ENCODE measurements around the gene SETDB1.

The SETDB1 gene

DNA sequence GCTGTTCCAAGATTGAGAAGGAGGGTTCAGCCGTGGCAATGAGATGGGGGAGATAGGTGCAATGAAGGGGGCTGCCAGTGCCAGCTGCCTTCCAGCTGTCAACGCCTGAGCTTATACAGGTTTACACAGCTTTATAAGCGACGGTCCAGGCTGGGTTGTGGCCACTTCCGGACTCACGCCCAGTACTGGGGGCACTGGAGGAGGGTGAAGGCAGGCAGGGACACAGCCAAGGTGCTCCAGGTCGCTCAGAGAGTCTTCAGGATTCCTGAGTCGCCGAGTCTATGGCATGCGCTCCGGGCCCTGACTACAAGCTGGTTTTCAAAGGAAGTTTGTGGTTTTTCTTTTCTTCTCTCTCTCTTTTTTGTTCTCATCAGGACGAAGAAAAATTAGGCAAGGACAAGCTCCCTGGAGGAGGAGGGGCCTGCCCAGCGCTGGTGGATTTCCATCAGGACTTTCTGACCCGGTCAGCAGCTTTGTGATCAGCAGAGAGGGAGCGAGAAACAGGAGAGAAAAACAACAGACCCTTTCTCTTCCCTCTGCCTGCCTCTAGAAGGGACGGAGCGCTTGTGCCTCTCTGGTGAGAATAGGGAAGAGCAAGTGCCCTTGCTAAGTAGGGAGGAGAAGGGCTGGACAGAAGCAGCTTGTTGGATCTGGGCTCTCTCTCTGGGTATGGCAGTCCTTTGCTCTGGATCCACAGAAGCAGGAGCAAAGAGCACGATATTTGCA, 80.3 kb downstream of the SETDB1 start, which contains the start of gene MINDY1:
Gene MINDY1 (minus strand): TSS at position 576 of the 726 bp plus-strand sequence. CDS start 4,285 bp downstream, outside the sequence.
- no peak for FAIRE-seq

DNA sequence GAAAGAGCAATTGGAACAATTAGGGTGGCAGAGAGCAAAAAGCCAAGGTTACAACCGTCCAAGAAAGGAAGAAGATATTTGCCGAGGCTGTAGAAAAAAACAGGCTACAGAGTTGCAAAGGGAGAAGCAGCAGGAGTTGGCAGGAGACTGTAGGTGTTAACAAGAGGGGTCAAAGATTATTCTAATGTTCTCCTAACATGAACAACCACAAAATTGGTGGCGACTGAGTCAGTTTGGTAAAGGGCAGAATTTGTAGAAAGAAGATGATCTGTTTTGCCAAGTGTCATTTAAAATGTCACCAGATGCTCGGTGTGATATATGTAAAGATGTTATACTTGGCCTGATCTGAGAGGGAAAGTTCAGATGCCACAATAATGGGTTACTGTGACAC, 81.7 kb downstream of the SETDB1 start:
- no peak for FAIRE-seq

DNA sequence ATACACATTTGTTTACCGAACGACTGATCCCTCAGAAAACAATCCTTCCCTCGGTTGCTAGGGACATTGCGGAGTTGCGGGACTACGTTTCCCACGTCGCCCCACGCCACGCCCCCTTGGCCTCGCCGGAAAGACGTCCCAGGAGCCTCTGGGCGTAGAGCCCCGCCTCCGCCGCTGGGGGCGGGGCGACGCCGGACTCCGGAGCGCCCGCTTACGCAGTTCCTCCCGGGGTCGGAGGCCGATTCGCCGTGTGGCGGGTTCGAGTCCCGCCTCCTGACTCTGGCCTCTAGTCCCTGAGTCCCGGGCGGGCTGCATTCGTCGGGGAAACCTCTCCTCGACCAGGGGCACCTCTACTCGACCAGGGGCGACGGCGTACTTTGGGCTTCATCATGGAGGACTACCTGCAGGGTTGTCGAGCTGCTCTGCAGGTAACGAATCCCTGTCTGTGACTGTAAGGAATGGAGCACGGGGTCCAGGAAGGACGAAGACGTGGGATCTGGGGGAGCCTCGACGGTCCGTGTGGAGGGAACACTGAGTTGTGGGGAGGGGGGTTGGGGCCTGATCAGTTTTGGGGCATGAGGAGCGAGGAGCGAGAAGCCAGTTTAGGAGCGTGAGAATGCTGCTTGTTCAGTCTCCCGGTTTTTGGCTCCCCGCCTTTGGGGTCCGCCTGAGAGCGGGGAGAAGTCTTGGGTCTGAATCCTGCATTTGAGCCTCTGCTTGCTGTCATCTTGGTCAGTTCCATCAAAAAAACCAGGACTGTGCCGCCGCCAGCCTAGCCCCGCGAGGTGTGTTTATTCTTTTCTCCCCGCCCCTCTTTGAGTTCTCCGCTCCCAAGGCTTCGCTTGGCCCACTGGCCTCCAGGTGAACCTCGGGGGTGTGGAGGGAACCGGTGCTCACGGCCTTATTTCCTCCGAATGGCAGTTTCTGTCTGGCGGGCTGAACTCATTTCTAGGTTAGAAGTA, 82.4 kb downstream of the SETDB1 start, which contains the start of gene PRUNE1:
Gene PRUNE1 (plus strand): TSS at position 206 of the 962 bp plus-strand sequence. CDS start 184 bp downstream, at position 390.
- FAIRE-seq: peak; percentile 64

DNA sequence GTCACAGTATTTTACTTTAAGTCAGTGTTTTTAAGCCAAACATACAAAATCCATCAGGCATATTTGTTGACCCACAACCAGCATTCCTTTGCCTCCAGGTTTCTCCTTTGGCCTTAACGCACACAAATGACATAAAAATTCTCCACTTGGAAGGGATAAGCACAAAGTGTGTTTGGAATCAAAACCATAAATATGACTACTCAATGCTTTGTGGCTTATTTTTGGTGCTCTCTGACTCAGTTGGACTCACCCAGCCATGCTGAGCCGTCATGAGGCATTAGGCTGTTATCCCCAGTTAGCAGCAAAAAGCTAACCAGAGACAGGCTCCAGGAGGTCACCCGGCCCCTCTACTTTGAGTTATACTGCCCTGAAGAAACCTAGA, 83.0 kb downstream of the SETDB1 start:
- FAIRE-seq: no peak

DNA sequence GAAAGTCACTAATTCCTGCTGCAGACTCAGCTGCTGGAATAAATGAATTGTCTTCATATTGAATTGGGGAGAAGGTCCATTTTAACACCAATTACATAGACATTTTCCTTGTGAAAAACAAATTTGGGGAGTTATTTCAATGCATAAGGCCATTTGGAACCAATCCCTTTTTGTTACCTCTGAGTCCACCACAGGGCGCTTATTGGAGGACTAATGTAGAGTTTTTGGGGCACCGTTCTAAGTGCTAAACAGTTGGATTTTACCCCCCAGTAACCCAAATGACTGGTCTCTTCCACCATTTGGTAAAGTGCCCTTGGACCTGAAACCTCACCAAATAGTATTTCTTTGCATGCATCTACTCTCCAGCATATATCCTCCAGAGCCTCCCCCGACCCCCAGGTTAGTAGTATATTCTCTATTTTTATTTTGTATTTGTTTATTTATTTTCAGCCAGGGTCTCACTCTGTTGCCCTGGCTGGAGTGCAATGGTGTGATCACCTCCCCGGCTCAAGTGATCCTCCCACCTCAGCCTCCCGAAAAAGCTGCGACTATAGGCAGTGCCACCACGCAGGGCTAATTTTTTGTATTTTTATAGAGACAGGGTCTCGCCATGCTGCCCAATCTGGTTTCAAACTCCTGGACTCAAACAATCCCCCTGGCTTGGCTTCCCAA, 83.6 kb downstream of the SETDB1 start:
- FAIRE-seq: no peak

DNA sequence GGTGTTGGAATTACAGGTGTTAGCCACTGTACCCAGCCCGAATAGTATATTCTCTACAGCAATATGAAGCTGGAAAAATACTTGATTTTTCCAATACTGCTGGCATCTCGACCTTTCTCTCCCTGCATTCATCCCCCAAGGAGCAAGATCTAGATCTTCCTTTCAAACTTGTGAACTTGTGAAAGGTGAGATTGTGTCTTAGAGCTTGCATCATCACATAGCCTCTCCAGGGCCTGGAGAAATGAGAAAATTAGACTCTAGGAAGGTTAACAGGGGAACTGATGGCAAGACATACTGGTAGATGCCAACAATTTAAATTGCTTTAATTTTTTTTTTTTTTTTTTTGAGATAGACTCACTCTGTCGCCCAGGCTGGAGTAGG, 84.2 kb downstream of the SETDB1 start:
- no peak for FAIRE-seq

DNA sequence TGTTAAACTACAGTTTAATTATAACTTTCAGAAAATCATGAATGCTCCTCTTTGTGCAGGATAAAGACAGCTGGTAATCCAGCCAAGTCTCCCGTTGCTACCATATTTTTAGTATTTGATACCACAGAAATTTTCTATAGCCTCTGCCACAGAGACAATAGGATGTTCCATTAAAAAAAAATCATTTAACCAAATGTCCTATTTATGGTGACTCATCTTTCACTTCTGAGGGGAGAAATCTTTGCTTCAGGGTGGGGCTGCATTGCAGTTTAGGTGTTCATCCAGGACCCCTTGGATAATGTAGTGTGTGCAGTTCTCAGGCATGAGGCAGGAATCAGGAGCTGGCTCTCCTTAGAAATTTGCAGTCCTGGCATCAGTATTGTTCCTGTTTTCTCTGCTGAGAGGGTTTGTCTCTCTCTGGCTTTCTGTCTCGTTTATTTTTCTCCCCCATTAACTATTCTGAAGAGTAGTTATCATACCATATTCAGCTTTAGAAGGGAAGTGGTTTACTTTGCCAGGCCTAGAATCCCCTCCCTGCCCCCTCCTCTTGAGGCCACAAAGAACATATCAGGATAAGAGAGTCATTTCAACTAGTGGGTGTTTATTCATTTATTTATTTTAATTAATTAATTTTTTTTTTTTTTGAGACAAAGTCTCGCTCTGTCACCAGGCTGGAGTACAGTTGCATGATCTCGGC, 85.1 kb downstream of the SETDB1 start:
- no peak for FAIRE-seq

DNA sequence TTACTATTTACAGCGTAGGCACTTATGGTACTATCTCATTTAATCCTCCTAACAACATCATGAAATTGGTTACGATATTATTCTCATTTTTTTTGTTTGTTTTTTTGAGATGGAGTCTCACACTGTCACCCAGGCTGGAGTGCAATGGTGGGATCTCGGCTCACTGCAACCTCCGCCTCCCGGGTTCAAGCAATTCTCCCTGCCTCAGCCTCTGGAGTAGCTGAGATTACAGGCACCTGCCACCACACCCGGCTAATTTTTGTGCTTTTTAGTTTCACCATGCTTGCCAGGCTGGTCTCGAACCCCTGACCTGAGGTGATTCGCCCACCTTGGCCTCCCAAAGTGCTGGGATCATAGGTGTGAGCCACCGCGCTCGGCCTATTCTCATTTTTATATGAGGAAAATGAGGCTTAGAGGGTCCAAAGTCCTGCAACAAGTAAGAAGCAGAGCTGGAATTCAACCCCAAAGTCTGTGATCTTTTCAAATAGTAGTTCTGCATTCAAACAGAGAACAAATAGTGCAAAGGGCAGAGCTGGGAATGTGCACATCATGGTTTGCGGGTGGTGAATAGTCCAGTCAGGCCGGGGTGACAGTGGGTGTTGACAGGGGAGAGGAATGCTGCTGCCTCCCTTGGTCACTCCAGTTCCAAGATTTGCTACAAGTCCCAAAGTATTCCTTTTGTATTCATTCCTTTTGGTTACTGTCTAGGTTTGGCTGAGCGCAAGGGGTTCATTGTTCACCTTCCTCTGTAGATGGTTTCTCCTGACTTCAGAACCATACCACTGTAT, 86.7 kb downstream of the SETDB1 start:
- no peak for FAIRE-seq

DNA sequence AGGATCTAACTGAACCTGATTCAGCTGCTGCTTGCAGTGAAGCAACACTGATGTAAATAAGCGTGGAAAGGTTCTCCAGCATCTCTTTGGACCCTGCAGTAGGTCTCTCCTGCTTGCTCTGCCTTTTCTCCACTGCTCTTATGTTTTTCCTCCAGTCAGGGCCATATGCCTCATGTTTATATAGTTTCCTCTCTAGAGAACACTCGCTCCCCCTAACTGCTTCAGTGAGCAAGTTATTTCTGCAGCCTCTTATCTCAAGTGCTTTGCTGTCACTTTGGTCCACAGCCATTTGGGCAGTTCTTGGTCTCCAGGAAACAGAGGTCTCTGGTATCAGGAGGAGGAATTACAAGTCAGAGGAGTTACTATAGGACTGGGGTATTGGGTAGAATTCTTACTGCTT, 87.4 kb downstream of the SETDB1 start:
- no peak for FAIRE-seq
